Ishikawa (cell line): ENCODE data around the gene CFAP126.

Source experiments
- CEBPB ChIP-seq: IDR thresholded peaks from 2 replicates; pipeline ENCODE4 v1.6.1; 2012
- CREB1 ChIP-seq: IDR thresholded peaks from 2 replicates; pipeline ENCODE4 v1.6.1; 2012; ENCODE audit warnings: low read depth
- EGR1 ChIP-seq: IDR thresholded peaks from 2 replicates; pipeline ENCODE4 v1.6.1; 2012
- EP300 ChIP-seq: IDR thresholded peaks from 2 replicates; pipeline ENCODE4 v1.6.1; 2012; ENCODE audit warnings: borderline replicate concordance
- RAD21 ChIP-seq: IDR thresholded peaks from 2 replicates; pipeline ENCODE4 v1.6.1; 2012; ENCODE audit warnings: low read depth
- TAF1 ChIP-seq: IDR thresholded peaks from 2 replicates; pipeline ENCODE4 v1.6.1; 2012; ENCODE audit warnings: low read depth, mild to moderate bottlenecking
- TEAD4 ChIP-seq: IDR thresholded peaks from 2 replicates; pipeline ENCODE4 v1.6.1; 2012
- YY1 ChIP-seq: IDR thresholded peaks from 2 replicates; pipeline ENCODE4 v1.6.1; 2012; ENCODE audit warnings: low read depth
- TF ChIP-seq, protein P1 (sequence below): IDR thresholded peaks from 2 replicates; pipeline ENCODE4 v1.6.1; 2012; ENCODE audit warnings: low read depth, mild to moderate bottlenecking
- TF ChIP-seq, protein P2 (sequence below): IDR thresholded peaks from 2 replicates; pipeline ENCODE4 v1.6.1; 2012

DNA sequence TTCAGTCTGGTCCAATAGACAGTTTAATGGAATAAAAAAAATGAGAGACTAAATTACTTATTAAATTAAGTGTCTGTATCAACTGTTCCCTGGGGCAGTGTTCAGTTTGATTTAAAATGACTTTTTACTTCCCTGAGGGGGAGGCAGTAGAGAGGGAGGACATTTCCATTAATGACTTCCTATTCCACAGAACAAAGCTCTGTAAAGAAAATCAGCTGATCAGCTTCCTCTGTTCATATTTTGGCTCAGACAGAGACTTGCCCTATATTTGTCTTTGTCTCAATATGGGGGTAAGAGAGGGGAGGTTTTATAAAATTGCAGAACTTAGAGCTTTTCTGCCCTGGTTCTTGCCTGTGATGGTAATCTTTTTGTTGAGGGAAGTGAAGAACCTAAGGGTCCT lies 8.4 kb downstream of the CFAP126 start:
- TF ChIP-seq CREB1, result no peak
- no peak for TF ChIP-seq TAF1
- TF ChIP-seq CEBPB, result no peak
- no peak for TF ChIP-seq EGR1
- TF ChIP-seq EP300, result no peak
- TF ChIP-seq, protein P1, sequence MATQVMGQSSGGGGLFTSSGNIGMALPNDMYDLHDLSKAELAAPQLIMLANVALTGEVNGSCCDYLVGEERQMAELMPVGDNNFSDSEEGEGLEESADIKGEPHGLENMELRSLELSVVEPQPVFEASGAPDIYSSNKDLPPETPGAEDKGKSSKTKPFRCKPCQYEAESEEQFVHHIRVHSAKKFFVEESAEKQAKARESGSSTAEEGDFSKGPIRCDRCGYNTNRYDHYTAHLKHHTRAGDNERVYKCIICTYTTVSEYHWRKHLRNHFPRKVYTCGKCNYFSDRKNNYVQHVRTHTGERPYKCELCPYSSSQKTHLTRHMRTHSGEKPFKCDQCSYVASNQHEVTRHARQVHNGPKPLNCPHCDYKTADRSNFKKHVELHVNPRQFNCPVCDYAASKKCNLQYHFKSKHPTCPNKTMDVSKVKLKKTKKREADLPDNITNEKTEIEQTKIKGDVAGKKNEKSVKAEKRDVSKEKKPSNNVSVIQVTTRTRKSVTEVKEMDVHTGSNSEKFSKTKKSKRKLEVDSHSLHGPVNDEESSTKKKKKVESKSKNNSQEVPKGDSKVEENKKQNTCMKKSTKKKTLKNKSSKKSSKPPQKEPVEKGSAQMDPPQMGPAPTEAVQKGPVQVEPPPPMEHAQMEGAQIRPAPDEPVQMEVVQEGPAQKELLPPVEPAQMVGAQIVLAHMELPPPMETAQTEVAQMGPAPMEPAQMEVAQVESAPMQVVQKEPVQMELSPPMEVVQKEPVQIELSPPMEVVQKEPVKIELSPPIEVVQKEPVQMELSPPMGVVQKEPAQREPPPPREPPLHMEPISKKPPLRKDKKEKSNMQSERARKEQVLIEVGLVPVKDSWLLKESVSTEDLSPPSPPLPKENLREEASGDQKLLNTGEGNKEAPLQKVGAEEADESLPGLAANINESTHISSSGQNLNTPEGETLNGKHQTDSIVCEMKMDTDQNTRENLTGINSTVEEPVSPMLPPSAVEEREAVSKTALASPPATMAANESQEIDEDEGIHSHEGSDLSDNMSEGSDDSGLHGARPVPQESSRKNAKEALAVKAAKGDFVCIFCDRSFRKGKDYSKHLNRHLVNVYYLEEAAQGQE, result no peak
- TF ChIP-seq, protein P2, sequence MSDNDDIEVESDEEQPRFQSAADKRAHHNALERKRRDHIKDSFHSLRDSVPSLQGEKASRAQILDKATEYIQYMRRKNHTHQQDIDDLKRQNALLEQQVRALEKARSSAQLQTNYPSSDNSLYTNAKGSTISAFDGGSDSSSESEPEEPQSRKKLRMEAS, result no peak
- no peak for TF ChIP-seq YY1
- no peak for TF ChIP-seq TEAD4
- TF ChIP-seq RAD21, result no peak
